GM12878 (cell line): ENCODE results near the gene CRTC2. TPM values are rescaled to one million over a fixed set of nuclear protein-coding genes. Genes with fewer than 3 reads are reported as not detected.

Experiments used
- CHD4 ChIP-seq: fragments of 200-600 bp; sonication (generic); IDR thresholded peaks from 2 replicates; pipeline ENCODE4 v1.6.1; 2016; ENCODE audit warnings: mild to moderate bottlenecking
- CREB1 ChIP-seq: IDR thresholded peaks from 2 replicates; pipeline ENCODE4 v1.6.1; 2012; ENCODE audit warnings: low read depth, mild to moderate bottlenecking, inconsistent platforms
- CREM ChIP-seq: IDR thresholded peaks from 2 replicates; pipeline ENCODE4 v1.6.1; 2014; ENCODE audit warnings: antibody characterized with exemption, low read depth
- MEF2B ChIP-seq: fragments of 450-650 bp; IDR thresholded peaks from 2 replicates; pipeline ENCODE4 v1.6.1; 2018; ENCODE audit warnings: mild to moderate bottlenecking, moderate library complexity; ENCODE audit not compliant: partially characterized antibody, poor library complexity, severe bottlenecking
- SMAD1 ChIP-seq: fragments of 450-650 bp; IDR thresholded peaks from 2 replicates; pipeline ENCODE4 v1.6.1; 2018; ENCODE audit warnings: mild to moderate bottlenecking, low read depth; ENCODE audit not compliant: partially characterized antibody
- SPI1 ChIP-seq: IDR thresholded peaks from 2 replicates; pipeline ENCODE4 v1.6.1; 2011; ENCODE audit warnings: low read depth, mild to moderate bottlenecking, low read length, moderate library complexity, borderline replicate concordance; ENCODE audit not compliant: insufficient read depth
- YY1 ChIP-seq: IDR thresholded peaks from 2 replicates; pipeline ENCODE4 v1.6.1; 2011; ENCODE audit warnings: low read depth, mild to moderate bottlenecking, low read length
- ZNF622 ChIP-seq: fragments of 450-650 bp; IDR thresholded peaks from 2 replicates; pipeline ENCODE4 v1.6.1; 2017; ENCODE audit warnings: mild to moderate bottlenecking, inconsistent platforms
- polyA plus RNA-seq, 11 experiments: library from polyadenylated mRNA; depleted of rRNA in 4 of 11; unstranded in 6 of 11; stranded (reverse) in 5 of 11; fragments of >200 nt; fragmentation: Nextera tagmentation in 4 of 11; fragmentation: Illumina TruSeq in 1 of 11; extraction: Ambion mirVana in 4 of 11; extraction: Trizol in 1 of 11; gene quantifications; 1 replicate in 1 of 11; 2 replicates in 10 of 11; pipeline versions ENCODE4 v1.2.1 to v1.2.3, GENCODE V29; 2011 to 2016; ENCODE audit warnings: inconsistent platforms in 2 of 11, missing spikeins in 2 of 11, low read depth in 1 of 11
- total RNA-seq, 4 experiments: library from RNA; depleted of rRNA in 3 of 4; stranded (reverse); fragments of >200 nt in 3 of 4; fragmentation: Illumina TruSeq in 1 of 4; extraction: Trizol in 1 of 4; gene quantifications; 2 replicates each; pipeline versions ENCODE4 v1.2.1 to v1.2.3, GENCODE V29; 2013 to 2021
- TF ChIP-seq, protein P1 (sequence below): fragments of 450-650 bp; IDR thresholded peaks from 2 replicates; pipeline ENCODE4 v1.6.1; 2016; ENCODE audit warnings: mild to moderate bottlenecking
- TF ChIP-seq, protein P2 (sequence below): fragments of 450-650 bp; IDR thresholded peaks from 2 replicates; pipeline ENCODE4 v1.6.1; 2017; ENCODE audit warnings: borderline replicate concordance
- TF ChIP-seq, protein P3 (sequence below): IDR thresholded peaks from 2 replicates; pipeline ENCODE4 v1.6.1; 2011; ENCODE audit warnings: borderline replicate concordance, low read depth, mild to moderate bottlenecking, moderate library complexity, low read length; ENCODE audit not compliant: insufficient read depth, poor library complexity, severe bottlenecking
- TF ChIP-seq, protein P4 (sequence below): IDR thresholded peaks from 2 replicates; pipeline ENCODE4 v1.6.1; 2012; ENCODE audit warnings: low read depth, low read length, improper control_type of control experiment
- TF ChIP-seq, protein P5 (sequence below): fragments of 450-650 bp; IDR thresholded peaks from 2 replicates; pipeline ENCODE4 v1.6.1; 2017; ENCODE audit warnings: antibody characterized with exemption, mild to moderate bottlenecking, moderate library complexity
- TF ChIP-seq, protein P6 (sequence below): IDR thresholded peaks from 2 replicates; pipeline ENCODE4 v1.6.1; 2011; ENCODE audit warnings: low read depth, mild to moderate bottlenecking, low read length, moderate library complexity, borderline replicate concordance; ENCODE audit errors: extremely low read depth
- TF ChIP-seq, protein P7 (sequence below): IDR thresholded peaks from 2 replicates; pipeline ENCODE4 v1.6.1; 2012; ENCODE audit warnings: low read depth, low read length, improper control_type of control experiment
- TF ChIP-seq, protein P8 (sequence below): IDR thresholded peaks from 2 replicates; pipeline ENCODE4 v1.6.1; 2011; ENCODE audit warnings: borderline replicate concordance, low read depth, mild to moderate bottlenecking, moderate library complexity, mixed read lengths, low read length; ENCODE audit not compliant: insufficient read depth; ENCODE audit errors: extremely low read length

CRTC2 gene
- total and polyA plus RNA-seq, 10 of the 15 experiments (the other 5 are each of a cell fraction or from before 2014, with no cell fraction given) = 5.1 to 57.9 (median 32.7) TPM

DNA sequence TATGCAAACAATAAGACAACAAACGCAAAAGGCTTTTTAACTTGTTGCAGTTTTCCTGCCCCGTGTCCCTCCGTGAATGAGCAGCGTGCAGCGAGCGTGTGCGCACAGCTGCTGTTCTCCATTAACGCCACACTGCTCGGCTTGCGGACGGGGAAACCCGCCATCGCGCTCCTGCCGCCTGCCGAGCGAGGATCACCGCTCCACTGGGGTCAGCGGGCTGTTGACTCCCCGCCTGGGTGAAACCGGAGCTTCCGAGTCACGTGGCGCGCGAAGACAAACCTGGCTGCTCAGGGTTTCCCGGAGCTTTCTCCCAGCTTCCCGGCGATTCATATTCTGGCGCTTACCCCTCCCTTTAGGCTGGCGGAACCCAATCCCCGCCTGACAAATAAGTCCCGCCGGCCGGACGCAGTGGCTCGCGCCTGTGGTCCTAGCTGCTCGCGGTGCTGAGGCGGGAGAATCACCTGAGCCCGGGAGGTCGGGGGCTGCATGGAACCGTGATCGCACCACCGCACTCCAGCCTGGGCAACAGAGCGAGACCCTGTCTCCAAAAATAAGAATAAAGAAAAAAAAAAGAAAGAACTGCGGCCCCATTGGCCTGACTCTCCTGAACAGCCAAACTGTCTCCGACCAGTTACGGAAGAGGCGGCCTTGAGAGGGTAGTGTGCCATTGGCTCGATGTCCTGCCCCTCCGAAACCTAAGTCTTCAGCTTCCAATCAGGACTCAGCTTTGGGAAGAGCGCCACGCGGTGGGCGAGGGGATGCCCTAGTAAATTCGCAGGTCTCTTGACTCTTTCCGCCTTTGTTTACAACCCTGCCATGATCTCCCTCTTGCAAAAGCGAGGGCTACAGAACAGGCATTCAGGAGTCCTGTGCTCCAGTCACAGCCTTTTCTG lies 8.9 kb upstream of the CRTC2 start, which contains the start of gene CREB3L4 (continued):
- TF ChIP-seq, protein P1, sequence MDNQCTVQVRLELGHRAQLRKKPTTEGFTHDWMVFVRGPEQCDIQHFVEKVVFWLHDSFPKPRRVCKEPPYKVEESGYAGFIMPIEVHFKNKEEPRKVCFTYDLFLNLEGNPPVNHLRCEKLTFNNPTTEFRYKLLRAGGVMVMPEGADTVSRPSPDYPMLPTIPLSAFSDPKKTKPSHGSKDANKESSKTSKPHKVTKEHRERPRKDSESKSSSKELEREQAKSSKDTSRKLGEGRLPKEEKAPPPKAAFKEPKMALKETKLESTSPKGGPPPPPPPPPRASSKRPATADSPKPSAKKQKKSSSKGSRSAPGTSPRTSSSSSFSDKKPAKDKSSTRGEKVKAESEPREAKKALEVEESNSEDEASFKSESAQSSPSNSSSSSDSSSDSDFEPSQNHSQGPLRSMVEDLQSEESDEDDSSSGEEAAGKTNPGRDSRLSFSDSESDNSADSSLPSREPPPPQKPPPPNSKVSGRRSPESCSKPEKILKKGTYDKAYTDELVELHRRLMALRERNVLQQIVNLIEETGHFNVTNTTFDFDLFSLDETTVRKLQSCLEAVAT = peak; percentile 84
- TF ChIP-seq SMAD1 (no peak), SPI1 (no peak), ZNF622 (no peak), MEF2B (peak; percentile 71), CHD4 (no peak), CREB1 (no peak), CREM (peak; percentile 33; the same call in 1 of the 2 replicates), YY1 (peak; percentile 93)
- TF ChIP-seq, protein P2, sequence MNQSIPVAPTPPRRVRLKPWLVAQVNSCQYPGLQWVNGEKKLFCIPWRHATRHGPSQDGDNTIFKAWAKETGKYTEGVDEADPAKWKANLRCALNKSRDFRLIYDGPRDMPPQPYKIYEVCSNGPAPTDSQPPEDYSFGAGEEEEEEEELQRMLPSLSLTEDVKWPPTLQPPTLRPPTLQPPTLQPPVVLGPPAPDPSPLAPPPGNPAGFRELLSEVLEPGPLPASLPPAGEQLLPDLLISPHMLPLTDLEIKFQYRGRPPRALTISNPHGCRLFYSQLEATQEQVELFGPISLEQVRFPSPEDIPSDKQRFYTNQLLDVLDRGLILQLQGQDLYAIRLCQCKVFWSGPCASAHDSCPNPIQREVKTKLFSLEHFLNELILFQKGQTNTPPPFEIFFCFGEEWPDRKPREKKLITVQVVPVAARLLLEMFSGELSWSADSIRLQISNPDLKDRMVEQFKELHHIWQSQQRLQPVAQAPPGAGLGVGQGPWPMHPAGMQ = 0 out of 2 replicates have a peak, but pooled peaks have one; percentile 5
- TF ChIP-seq, protein P3, sequence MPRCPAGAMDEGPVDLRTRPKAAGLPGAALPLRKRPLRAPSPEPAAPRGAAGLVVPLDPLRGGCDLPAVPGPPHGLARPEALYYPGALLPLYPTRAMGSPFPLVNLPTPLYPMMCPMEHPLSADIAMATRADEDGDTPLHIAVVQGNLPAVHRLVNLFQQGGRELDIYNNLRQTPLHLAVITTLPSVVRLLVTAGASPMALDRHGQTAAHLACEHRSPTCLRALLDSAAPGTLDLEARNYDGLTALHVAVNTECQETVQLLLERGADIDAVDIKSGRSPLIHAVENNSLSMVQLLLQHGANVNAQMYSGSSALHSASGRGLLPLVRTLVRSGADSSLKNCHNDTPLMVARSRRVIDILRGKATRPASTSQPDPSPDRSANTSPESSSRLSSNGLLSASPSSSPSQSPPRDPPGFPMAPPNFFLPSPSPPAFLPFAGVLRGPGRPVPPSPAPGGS = no peak
- TF ChIP-seq, protein P4, sequence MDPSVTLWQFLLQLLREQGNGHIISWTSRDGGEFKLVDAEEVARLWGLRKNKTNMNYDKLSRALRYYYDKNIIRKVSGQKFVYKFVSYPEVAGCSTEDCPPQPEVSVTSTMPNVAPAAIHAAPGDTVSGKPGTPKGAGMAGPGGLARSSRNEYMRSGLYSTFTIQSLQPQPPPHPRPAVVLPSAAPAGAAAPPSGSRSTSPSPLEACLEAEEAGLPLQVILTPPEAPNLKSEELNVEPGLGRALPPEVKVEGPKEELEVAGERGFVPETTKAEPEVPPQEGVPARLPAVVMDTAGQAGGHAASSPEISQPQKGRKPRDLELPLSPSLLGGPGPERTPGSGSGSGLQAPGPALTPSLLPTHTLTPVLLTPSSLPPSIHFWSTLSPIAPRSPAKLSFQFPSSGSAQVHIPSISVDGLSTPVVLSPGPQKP = 0 out of 2 replicates have a peak, but pooled peaks have one; percentile 52
- TF ChIP-seq, protein P5, sequence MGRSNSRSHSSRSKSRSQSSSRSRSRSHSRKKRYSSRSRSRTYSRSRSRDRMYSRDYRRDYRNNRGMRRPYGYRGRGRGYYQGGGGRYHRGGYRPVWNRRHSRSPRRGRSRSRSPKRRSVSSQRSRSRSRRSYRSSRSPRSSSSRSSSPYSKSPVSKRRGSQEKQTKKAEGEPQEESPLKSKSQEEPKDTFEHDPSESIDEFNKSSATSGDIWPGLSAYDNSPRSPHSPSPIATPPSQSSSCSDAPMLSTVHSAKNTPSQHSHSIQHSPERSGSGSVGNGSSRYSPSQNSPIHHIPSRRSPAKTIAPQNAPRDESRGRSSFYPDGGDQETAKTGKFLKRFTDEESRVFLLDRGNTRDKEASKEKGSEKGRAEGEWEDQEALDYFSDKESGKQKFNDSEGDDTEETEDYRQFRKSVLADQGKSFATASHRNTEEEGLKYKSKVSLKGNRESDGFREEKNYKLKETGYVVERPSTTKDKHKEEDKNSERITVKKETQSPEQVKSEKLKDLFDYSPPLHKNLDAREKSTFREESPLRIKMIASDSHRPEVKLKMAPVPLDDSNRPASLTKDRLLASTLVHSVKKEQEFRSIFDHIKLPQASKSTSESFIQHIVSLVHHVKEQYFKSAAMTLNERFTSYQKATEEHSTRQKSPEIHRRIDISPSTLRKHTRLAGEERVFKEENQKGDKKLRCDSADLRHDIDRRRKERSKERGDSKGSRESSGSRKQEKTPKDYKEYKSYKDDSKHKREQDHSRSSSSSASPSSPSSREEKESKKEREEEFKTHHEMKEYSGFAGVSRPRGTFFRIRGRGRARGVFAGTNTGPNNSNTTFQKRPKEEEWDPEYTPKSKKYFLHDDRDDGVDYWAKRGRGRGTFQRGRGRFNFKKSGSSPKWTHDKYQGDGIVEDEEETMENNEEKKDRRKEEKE = no peak
- TF ChIP-seq, protein P6, sequence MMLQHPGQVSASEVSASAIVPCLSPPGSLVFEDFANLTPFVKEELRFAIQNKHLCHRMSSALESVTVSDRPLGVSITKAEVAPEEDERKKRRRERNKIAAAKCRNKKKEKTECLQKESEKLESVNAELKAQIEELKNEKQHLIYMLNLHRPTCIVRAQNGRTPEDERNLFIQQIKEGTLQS = peak; percentile 43; the same call in 1 of the 2 replicates
- TF ChIP-seq, protein P7, sequence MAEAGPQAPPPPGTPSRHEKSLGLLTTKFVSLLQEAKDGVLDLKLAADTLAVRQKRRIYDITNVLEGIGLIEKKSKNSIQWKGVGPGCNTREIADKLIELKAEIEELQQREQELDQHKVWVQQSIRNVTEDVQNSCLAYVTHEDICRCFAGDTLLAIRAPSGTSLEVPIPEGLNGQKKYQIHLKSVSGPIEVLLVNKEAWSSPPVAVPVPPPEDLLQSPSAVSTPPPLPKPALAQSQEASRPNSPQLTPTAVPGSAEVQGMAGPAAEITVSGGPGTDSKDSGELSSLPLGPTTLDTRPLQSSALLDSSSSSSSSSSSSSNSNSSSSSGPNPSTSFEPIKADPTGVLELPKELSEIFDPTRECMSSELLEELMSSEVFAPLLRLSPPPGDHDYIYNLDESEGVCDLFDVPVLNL = peak; percentile 15; the same call in 1 of the 2 replicates
- TF ChIP-seq, protein P8, sequence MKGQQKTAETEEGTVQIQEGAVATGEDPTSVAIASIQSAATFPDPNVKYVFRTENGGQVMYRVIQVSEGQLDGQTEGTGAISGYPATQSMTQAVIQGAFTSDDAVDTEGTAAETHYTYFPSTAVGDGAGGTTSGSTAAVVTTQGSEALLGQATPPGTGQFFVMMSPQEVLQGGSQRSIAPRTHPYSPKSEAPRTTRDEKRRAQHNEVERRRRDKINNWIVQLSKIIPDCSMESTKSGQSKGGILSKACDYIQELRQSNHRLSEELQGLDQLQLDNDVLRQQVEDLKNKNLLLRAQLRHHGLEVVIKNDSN = peak; percentile 84
